Tibial artery (tissue), 4 donors: ENCODE data around the gene ST6GALNAC6.
A peak's percentile ranks its signal among the peaks of the same experiment; 100 is the strongest.

Source experiments
- DNase-seq, 2 donors: peaks; one replicate each; pipeline ENCODE4 v3.0.0-alpha.2; 2019
- H3K27ac ChIP-seq, 2 donors: fragments of 200-600 bp; sonication (generic) in 1 of 2; 1 replicate in 1 of 2; 2 replicates in 1 of 2; pipeline ENCODE4 v1.5.1; 2018 to 2019; ENCODE audit warnings: mild to moderate bottlenecking in 1 of 2
- H3K27me3 ChIP-seq, 2 donors: fragments of 200-600 bp; sonication (generic) in 1 of 2; one replicate each; pipeline versions ENCODE4 v1.5.1 to v1.6.0; 2016 to 2019
- H3K36me3 ChIP-seq, 3 donors: fragments of 200-600 bp; sonication (generic) in 2 of 3; one replicate each; pipeline ENCODE4 v1.5.1; 2016 to 2019; ENCODE audit warnings: mild to moderate bottlenecking in 2 of 3
- H3K4me1 ChIP-seq, 4 donors: fragments of 200-600 bp; sonication (generic) in 2 of 4; 1 replicate in 3 of 4; 2 replicates in 1 of 4; pipeline ENCODE4 v1.5.1; 2016 to 2019
- H3K4me3 ChIP-seq, 2 donors: fragments of 200-600 bp; sonication (generic) in 1 of 2; 1 replicate in 1 of 2; 2 replicates in 1 of 2; pipeline ENCODE4 v1.5.1; 2018 to 2019; ENCODE audit warnings: mild to moderate bottlenecking in 2 of 2
- H3K9me3 ChIP-seq, 3 donors: fragments of 200-600 bp; sonication (generic) in 1 of 3; one replicate each; pipeline ENCODE4 v1.5.1; 2016 to 2019
- CTCF ChIP-seq, 2 experiments: fragments of 200-600 bp in 1 of 2; fragments of 450-650 bp in 1 of 2; IDR thresholded peaks; one replicate each; pipeline ENCODE4 v1.5.1; 2017 to 2019; ENCODE audit warnings: antibody characterized with exemption in 2 of 2, mild to moderate bottlenecking in 1 of 2, moderate library complexity in 1 of 2
- intact Hi-C: fragments of 100-400 bp; cut with DNase I; formaldehyde crosslinking; loops from one replicate; pipeline ENCODE4 v1.15.0; 2023; ENCODE audit warnings: low total_unique reads

The ST6GALNAC6 gene

DNA sequence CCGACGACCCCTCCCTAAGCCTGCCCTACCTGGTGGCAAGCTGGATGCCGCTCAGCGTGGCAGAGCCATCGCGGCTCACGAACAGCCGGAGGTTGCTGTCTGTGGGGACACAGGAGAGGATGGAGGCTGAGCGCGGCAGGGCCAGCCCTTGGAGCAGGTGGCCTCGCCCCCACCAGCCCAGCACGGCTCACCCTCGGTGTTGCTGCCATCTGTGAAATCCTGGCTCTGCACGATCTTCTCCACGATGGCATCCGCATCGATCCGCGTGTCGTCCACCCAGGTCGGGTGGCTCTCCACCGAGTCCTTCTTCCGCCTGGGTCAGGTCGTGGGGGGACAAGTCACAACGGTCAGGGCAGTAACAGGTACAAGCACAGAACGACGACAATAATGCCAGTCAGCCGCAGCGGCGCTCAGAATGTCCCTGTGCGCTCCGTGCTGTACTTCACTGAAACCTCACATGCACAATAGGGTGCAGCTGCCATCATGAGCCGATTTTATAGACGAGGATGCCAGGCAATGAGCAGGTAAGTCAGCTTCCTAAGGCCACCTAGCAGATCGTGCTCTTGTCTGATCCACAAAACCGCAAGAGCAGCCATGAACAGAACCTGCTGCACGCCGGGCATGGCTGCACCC, 45.3 kb upstream of the ST6GALNAC6 start:
- H3K4me1 ChIP-seq: peaks cover 0 to 21% (median 0%) of the 10 kb centered on the region in 4 donors
- no peak overlapping the region for H3K27ac ChIP-seq
- intact Hi-C loops: loop anchor here (2.0 to 5.0 kb wide), 3 partner anchors 33 to 173 kb away; no protein-coding TSS in a partner anchor
- TF ChIP-seq CTCF (IDR thresholded peaks at IDR 0.05): no peak
- DNase-seq: no peak
- H3K4me3 ChIP-seq: no peak overlapping the region
- H3K36me3 ChIP-seq: peaks cover 9 to 62% (median 14%) of the 10 kb centered on the region in 3 donors
- no peaks in the 10 kb centered on the region for H3K27me3 ChIP-seq
- H3K9me3 ChIP-seq: no peaks in the 10 kb centered on the region

GRCh38 chr9:127943731-127944144, 44.3 kb upstream of the ST6GALNAC6 start:
- Histone ChIP-seq H3K4me1 (peaks cover 0 to 18% (median under 1%) of the 10 kb centered on the region in 4 donors), H3K9me3 (no peaks in the 10 kb centered on the region), H3K27me3 (no peaks in the 10 kb centered on the region), H3K27ac (no peak overlapping the region), H3K36me3 (peaks cover 9 to 62% (median 14%) of the 10 kb centered on the region in 3 donors), H3K4me3 (no peak overlapping the region)
- intact Hi-C loops: loop anchor here (2.0 to 5.0 kb wide), 3 partner anchors 34 to 174 kb away; no protein-coding TSS in a partner anchor
- peak; percentile 90 for DNase-seq
- TF ChIP-seq CTCF (IDR thresholded peaks at IDR 0.05): peak; percentile 94

GRCh38 chr9:127943011-127943662, 43.7 kb upstream of the ST6GALNAC6 start:
- Histone ChIP-seq H3K4me3 (no peak overlapping the region), H3K36me3 (peaks cover 9 to 57% (median 14%) of the 10 kb centered on the region in 3 donors), H3K27me3 (no peaks in the 10 kb centered on the region), H3K9me3 (no peaks in the 10 kb centered on the region), H3K4me1 (peaks cover 0 to 22% (median 3%) of the 10 kb centered on the region in 4 donors), H3K27ac (no peak overlapping the region)
- no peak for TF ChIP-seq CTCF (IDR thresholded peaks at IDR 0.05)
- no peak for DNase-seq
- intact Hi-C loops: loop anchor here (5.0 kb wide), 2 partner anchors 34 to 174 kb away; no protein-coding TSS in a partner anchor

GRCh38 chr9:127942216-127943010, 43.0 kb upstream of the ST6GALNAC6 start:
- peaks cover 0 to 21% (median 6%) of the 10 kb centered on the region in 4 donors for H3K4me1 ChIP-seq
- peak; percentile 87 to 91 for TF ChIP-seq CTCF (IDR thresholded peaks at IDR 0.05)
- DNase-seq: peak; percentile 74 to 86
- H3K27me3 ChIP-seq: no peaks in the 10 kb centered on the region
- intact Hi-C loops: loop anchor here (5.0 kb wide), 2 partner anchors 35 to 175 kb away; no protein-coding TSS in a partner anchor
- peaks cover 9 to 50% (median 14%) of the 10 kb centered on the region in 3 donors for H3K36me3 ChIP-seq
- no peaks in the 10 kb centered on the region for H3K9me3 ChIP-seq
- no peak overlapping the region for H3K27ac ChIP-seq
- H3K4me3 ChIP-seq: no peak overlapping the region

DNA sequence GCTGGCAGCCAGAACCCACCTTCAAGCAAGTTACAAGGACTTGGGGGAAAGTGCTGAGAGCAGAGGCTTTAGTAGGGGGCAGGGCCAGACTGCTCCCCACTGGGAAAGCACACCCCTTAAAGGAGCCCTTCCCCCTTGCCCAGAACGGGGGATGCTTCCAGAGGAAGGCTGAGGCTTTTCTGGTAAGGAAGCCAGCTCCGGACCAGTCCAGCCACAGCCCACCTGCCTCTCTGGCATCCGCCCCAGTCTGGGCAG, 42.5 kb upstream of the ST6GALNAC6 start:
- peaks cover 0 to 26% (median 11%) of the 10 kb centered on the region in 4 donors for H3K4me1 ChIP-seq
- H3K27ac ChIP-seq: no peak overlapping the region
- H3K4me3 ChIP-seq: no peak overlapping the region
- H3K9me3 ChIP-seq: no peaks in the 10 kb centered on the region
- no peak for TF ChIP-seq CTCF (IDR thresholded peaks at IDR 0.05)
- no peak for DNase-seq
- no peaks in the 10 kb centered on the region for H3K27me3 ChIP-seq
- intact Hi-C loops: loop anchor here (5.0 kb wide), 2 partner anchors 35 to 175 kb away; no protein-coding TSS in a partner anchor
- peaks cover 9 to 48% (median 14%) of the 10 kb centered on the region in 3 donors for H3K36me3 ChIP-seq
